ENCODE measurements around the gene LSM8.

The LSM8 gene

DNA sequence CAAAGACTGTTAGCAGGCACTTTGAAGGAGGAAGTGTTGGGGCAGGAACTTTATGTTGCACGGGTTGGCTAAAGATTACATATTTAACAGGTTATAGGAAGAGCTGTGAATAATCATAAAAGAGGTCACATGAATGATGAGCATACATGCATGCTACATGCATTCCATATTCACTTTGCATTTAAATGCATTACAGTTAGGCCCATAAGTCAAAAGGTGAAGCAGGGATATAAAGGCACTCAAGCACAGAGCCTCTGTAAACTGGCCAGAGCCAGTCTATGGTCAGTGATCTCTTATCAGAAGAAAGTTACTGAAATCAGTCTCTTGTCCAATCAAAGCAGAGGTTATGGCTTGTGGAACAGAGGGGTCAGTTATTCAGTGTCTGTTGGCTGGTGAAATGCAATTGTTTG lies 33.3 kb downstream of the LSM8 start:
- Histone ChIP-seq H3K27me3 (ENCODE audit: insufficient read depth, poor library complexity, severe bottlenecking) (no peaks in the 10 kb centered on the region), H3K4me3 (replicated peaks; ENCODE audit: insufficient read depth, low read length) (no peak overlapping the region), H3K27ac (replicated peaks) (no peak overlapping the region)
- TF ChIP-seq GABPA (IDR thresholded peaks at IDR 0.05; ENCODE audit: low read depth) (no peak), SPI1 (IDR thresholded peaks at IDR 0.05; ENCODE audit: borderline replicate concordance, low read depth) (peak; percentile 24; the same call in 1 of the 2 replicates)
- DNase-seq (ENCODE audit: low read depth in 1 of 2, low spot score in 1 of 2) = no peak

DNA sequence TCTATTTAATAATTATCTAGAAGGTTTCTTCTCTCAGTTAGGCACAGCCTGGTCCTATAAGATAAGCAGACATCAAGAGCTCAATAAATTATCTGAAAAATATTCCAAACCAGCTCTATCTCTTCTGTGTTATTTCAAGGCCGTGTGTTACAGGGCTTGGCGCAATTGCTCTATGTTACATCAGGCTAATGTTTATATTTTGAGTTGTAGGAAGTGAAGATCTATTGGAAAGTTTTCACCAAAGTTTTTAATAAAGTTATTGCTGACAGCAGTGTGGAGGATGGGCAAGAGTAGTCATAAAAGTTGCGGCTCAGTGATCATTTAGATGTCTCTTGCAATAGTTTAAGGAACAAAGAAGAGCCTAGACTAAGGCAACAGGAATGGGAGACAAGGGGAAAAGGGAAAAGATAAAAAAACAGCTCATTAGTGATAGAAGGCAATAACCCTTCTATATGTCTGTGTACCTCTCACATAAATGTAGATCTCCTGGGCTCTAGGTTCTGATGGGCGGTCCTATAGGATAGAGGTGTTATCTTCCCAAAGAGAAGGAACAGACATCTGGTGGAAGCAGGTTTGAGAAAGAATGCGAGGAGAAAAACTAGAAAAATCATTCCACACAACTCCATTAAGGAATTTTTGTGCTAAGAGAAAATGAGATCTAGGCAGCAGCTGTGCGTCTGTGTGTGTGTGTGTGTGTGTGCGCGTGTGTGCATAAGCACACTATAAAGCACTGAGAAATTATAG lies 34.6 kb downstream of the LSM8 start:
- DNase-seq (ENCODE audit: low read depth in 1 of 2, low spot score in 1 of 2) = no peak
- Histone ChIP-seq H3K27ac (replicated peaks) (no peak overlapping the region), H3K27me3 (ENCODE audit: insufficient read depth, poor library complexity, severe bottlenecking) (no peaks in the 10 kb centered on the region), H3K4me3 (replicated peaks; ENCODE audit: insufficient read depth, low read length) (no peak overlapping the region)
- no peak for TF ChIP-seq POLR2AphosphoS5 (IDR thresholded peaks at IDR 0.05; ENCODE audit: low read depth)
- no peak for TF ChIP-seq SPI1 (IDR thresholded peaks at IDR 0.05; ENCODE audit: borderline replicate concordance, low read depth)
- TF ChIP-seq, protein P1, sequence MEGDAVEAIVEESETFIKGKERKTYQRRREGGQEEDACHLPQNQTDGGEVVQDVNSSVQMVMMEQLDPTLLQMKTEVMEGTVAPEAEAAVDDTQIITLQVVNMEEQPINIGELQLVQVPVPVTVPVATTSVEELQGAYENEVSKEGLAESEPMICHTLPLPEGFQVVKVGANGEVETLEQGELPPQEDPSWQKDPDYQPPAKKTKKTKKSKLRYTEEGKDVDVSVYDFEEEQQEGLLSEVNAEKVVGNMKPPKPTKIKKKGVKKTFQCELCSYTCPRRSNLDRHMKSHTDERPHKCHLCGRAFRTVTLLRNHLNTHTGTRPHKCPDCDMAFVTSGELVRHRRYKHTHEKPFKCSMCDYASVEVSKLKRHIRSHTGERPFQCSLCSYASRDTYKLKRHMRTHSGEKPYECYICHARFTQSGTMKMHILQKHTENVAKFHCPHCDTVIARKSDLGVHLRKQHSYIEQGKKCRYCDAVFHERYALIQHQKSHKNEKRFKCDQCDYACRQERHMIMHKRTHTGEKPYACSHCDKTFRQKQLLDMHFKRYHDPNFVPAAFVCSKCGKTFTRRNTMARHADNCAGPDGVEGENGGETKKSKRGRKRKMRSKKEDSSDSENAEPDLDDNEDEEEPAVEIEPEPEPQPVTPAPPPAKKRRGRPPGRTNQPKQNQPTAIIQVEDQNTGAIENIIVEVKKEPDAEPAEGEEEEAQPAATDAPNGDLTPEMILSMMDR (IDR thresholded peaks at IDR 0.05; ENCODE audit: insufficient read depth, low read length) = no peak
- TF ChIP-seq GABPA (IDR thresholded peaks at IDR 0.05; ENCODE audit: low read depth) = no peak

DNA sequence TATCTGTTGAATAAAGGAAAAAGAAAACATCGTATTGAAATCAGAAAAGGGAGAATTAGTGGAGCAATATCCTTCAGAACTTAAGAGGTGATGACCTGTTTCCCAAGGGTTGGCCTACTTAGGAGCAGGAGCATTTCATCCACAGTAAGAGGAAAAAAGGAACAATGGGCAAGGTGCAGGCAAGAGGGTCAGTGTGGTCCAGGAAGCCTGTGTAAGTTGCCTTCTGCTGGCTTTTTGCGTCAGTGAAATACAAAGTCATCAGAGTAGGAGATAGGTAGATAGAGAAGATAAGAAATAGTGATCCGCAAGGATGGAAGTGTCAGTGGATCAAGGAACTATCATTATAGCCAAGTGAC lies 35.2 kb downstream of the LSM8 start:
- no peaks in the 10 kb centered on the region for H3K27me3 ChIP-seq (ENCODE audit: insufficient read depth, poor library complexity, severe bottlenecking)
- TF ChIP-seq, protein P1 (IDR thresholded peaks at IDR 0.05; ENCODE audit: insufficient read depth, low read length) = no peak
- TF ChIP-seq, protein P2, sequence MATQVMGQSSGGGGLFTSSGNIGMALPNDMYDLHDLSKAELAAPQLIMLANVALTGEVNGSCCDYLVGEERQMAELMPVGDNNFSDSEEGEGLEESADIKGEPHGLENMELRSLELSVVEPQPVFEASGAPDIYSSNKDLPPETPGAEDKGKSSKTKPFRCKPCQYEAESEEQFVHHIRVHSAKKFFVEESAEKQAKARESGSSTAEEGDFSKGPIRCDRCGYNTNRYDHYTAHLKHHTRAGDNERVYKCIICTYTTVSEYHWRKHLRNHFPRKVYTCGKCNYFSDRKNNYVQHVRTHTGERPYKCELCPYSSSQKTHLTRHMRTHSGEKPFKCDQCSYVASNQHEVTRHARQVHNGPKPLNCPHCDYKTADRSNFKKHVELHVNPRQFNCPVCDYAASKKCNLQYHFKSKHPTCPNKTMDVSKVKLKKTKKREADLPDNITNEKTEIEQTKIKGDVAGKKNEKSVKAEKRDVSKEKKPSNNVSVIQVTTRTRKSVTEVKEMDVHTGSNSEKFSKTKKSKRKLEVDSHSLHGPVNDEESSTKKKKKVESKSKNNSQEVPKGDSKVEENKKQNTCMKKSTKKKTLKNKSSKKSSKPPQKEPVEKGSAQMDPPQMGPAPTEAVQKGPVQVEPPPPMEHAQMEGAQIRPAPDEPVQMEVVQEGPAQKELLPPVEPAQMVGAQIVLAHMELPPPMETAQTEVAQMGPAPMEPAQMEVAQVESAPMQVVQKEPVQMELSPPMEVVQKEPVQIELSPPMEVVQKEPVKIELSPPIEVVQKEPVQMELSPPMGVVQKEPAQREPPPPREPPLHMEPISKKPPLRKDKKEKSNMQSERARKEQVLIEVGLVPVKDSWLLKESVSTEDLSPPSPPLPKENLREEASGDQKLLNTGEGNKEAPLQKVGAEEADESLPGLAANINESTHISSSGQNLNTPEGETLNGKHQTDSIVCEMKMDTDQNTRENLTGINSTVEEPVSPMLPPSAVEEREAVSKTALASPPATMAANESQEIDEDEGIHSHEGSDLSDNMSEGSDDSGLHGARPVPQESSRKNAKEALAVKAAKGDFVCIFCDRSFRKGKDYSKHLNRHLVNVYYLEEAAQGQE (IDR thresholded peaks at IDR 0.05; ENCODE audit: insufficient replicate concordance, low read depth) = no peak
- TF ChIP-seq POLR2AphosphoS5 (IDR thresholded peaks at IDR 0.05; ENCODE audit: low read depth) (no peak), SPI1 (IDR thresholded peaks at IDR 0.05; ENCODE audit: borderline replicate concordance, low read depth) (no peak), GABPA (IDR thresholded peaks at IDR 0.05; ENCODE audit: low read depth) (no peak)
- no peak overlapping the region for H3K4me3 ChIP-seq (replicated peaks; ENCODE audit: insufficient read depth, low read length)
- no peak overlapping the region for H3K27ac ChIP-seq (replicated peaks)
- DNase-seq (ENCODE audit: low read depth in 1 of 2, low spot score in 1 of 2) = no peak

DNA sequence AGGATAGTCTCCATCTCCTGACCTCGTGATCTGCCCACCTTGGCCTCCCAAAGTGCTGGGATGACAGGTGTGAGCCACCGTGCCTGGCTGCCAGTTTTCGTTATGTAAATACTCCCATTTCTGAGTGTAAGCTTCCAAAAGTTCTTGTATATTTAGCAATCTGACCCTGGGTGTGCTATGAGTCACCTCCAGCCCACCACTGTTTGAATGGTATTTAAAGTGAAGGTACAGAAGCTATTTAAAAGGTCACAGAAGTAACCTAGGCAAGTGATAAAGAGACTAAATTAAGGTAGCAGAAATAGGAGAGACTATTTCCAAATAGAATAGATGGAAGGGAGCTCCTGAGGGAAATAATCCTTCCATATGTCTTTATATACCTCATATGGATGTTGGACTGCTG lies 36.6 kb downstream of the LSM8 start:
- Histone ChIP-seq H3K27ac (replicated peaks) (no peak overlapping the region), H3K27me3 (ENCODE audit: insufficient read depth, poor library complexity, severe bottlenecking) (no peaks in the 10 kb centered on the region), H3K4me3 (replicated peaks; ENCODE audit: insufficient read depth, low read length) (no peak overlapping the region)
- TF ChIP-seq, protein P1 (IDR thresholded peaks at IDR 0.05; ENCODE audit: insufficient read depth, low read length) = no peak
- TF ChIP-seq SPI1 (IDR thresholded peaks at IDR 0.05; ENCODE audit: borderline replicate concordance, low read depth) (no peak), POLR2AphosphoS5 (IDR thresholded peaks at IDR 0.05; ENCODE audit: low read depth) (no peak), GABPA (IDR thresholded peaks at IDR 0.05; ENCODE audit: low read depth) (no peak)
- TF ChIP-seq, protein P2 (IDR thresholded peaks at IDR 0.05; ENCODE audit: insufficient replicate concordance, low read depth) = no peak
- no peak for DNase-seq (ENCODE audit: low read depth in 1 of 2, low spot score in 1 of 2)
